ENCODE measurements around the gene BAHCC1.

BAHCC1 gene

DNA sequence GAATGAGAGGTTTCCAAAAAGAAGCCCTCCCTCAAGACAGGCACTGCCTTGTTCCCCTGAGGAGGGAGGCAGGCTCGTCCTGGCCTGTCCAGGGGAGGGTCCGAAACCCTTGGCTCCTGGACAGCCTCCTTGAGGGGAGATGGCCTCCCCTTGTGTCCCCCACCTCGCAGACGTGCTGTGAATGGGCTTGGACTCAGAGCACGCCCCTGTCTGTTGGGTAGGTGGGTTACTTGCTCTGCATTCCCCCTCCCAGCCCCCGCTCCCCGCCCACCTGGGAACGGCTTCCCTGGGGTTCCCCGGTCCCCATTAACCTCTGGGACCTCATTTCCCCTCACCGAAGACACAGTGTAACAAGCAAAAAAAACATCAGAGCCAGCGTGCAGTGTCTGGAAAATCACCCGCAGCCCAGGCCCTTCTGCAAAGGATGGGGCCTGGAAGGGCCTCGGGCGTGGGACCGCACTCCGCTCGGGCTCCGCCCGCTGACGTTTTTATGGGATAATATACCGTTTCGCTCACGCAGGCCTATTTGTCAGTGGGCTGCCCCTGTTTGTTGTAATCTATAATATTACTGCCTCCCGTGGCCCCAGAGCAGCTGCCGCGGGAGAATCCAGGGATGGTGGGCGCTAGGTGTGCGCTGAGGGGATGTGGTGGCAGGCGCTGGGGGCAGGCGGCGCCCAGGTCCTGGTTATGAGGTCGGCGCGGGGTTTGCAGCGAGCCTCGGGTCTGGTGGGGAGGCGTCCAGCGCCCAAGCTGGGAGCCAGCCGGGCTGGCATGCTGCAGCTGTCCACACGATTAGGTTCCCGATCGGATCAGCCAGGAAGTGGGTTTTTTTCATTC, 11.1 kb downstream of the BAHCC1 start:
- no peak overlapping the region for H3K27ac ChIP-seq (ENCODE audit: low read length)
- no peak for DNase-seq
- H3K4me3 ChIP-seq (ENCODE audit: low read length) = no peak overlapping the region
- H2AFZ ChIP-seq (ENCODE audit: low read length) = no peak overlapping the region
- no peaks in the 10 kb centered on the region for H3K9me3 ChIP-seq (replicated peaks; ENCODE audit: insufficient read depth, low read length)
- no peak for TF ChIP-seq EZH2 (optimal IDR thresholded peaks at IDR 0.05; ENCODE audit: low read depth, low read length)
- TF ChIP-seq EZH2phosphoT487 (IDR thresholded peaks at IDR 0.05; ENCODE audit: low read length) = no peak; the same call in 1 of the 2 replicates
- no peak for TF ChIP-seq CTCF (IDR thresholded peaks at IDR 0.05; ENCODE audit: low read length)
- no peaks in the 10 kb centered on the region for H3K9me2 ChIP-seq (replicated peaks; ENCODE audit: insufficient read depth, low read length)
- no peaks in the 10 kb centered on the region for H4K20me1 ChIP-seq (ENCODE audit: insufficient read depth, low read length)
- no peaks in the 10 kb centered on the region for H3K79me2 ChIP-seq (ENCODE audit: low read length)
- no peak overlapping the region for H3K9ac ChIP-seq (ENCODE audit: low read length)
- H3K4me2 ChIP-seq (ENCODE audit: low read depth, low read length) = no peak overlapping the region
- H3K4me1 ChIP-seq (ENCODE audit: low read length) = no peaks in the 10 kb centered on the region
- H3K36me3 ChIP-seq (replicated peaks; ENCODE audit: insufficient read depth, low read length) = no peaks in the 10 kb centered on the region
- no peaks in the 10 kb centered on the region for H3F3A ChIP-seq (ENCODE audit: insufficient read depth, low read length)
- H3K27me3 ChIP-seq (replicated peaks; ENCODE audit: insufficient read depth, low read length) = peaks cover 97% of the 10 kb centered on the region

GRCh38 chr17:81408049-81408448, 12.8 kb downstream of the BAHCC1 start:
- Histone ChIP-seq H3K9me2 (replicated peaks; ENCODE audit: insufficient read depth, low read length) (no peaks in the 10 kb centered on the region), H3K36me3 (replicated peaks; ENCODE audit: insufficient read depth, low read length) (no peaks in the 10 kb centered on the region), H4K20me1 (ENCODE audit: insufficient read depth, low read length) (no peaks in the 10 kb centered on the region), H3K9ac (ENCODE audit: low read length) (no peak overlapping the region), H3K4me1 (ENCODE audit: low read length) (no peaks in the 10 kb centered on the region), H3K27ac (ENCODE audit: low read length) (no peak overlapping the region), H3K9me3 (replicated peaks; ENCODE audit: insufficient read depth, low read length) (no peaks in the 10 kb centered on the region), H3F3A (ENCODE audit: insufficient read depth, low read length) (no peaks in the 10 kb centered on the region), H3K27me3 (replicated peaks; ENCODE audit: insufficient read depth, low read length) (peaks cover 97% of the 10 kb centered on the region), H3K4me3 (ENCODE audit: low read length) (no peak overlapping the region), H3K4me2 (ENCODE audit: low read depth, low read length) (no peak overlapping the region), H3K79me2 (ENCODE audit: low read length) (no peaks in the 10 kb centered on the region), H2AFZ (ENCODE audit: low read length) (no peak overlapping the region)
- DNase-seq = no peak
- no peak for TF ChIP-seq EZH2phosphoT487 (IDR thresholded peaks at IDR 0.05; ENCODE audit: low read length)
- no peak for TF ChIP-seq EZH2 (optimal IDR thresholded peaks at IDR 0.05; ENCODE audit: low read depth, low read length)
- no peak for TF ChIP-seq CTCF (IDR thresholded peaks at IDR 0.05; ENCODE audit: low read length)

DNA sequence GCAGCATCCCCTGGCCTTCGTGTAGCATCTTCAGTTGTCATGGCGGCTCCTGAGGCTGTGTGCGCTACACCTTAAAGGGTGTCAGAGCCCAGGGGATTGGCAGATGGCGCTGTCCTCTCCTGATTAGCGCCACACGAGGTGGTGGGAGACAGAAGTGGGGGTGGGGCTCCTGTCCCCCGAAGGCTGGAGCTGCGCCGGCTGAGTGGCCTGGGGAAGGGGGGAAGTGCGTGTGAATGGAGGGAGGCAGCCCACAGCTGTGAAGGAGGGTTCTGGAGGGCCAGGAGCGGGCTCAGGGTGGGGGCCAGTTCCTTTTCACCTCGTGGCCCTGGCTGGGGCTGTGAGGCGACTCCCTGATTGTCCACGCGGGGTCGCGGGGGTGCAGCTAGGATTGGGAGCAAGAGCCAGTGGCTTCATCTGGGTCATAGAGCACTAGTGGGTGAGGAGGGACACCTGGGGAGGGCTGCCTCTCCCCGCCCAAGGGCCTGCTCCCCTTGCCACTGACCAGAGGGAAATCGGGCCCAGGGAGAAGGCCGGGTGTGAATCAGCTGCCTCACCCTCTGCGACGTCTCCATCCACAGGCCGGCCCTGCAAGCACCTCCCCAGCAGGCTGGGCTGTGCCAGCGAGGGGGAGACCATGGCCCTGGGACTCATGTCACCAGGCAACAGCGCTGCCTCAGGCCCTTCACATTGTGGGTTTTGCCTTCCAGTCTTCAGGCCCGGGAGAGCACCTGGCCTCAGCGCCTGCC, 14.1 kb downstream of the BAHCC1 start:
- H3K4me2 ChIP-seq (ENCODE audit: low read depth, low read length) = no peak overlapping the region
- H3K9me2 ChIP-seq (replicated peaks; ENCODE audit: insufficient read depth, low read length) = no peaks in the 10 kb centered on the region
- H3K27me3 ChIP-seq (replicated peaks; ENCODE audit: insufficient read depth, low read length) = peaks cover 97% of the 10 kb centered on the region
- H3K4me1 ChIP-seq (ENCODE audit: low read length) = no peaks in the 10 kb centered on the region
- H3K79me2 ChIP-seq (ENCODE audit: low read length) = no peaks in the 10 kb centered on the region
- H3K9ac ChIP-seq (ENCODE audit: low read length) = no peak overlapping the region
- H3K27ac ChIP-seq (ENCODE audit: low read length) = no peak overlapping the region
- H2AFZ ChIP-seq (ENCODE audit: low read length) = no peak overlapping the region
- H3K36me3 ChIP-seq (replicated peaks; ENCODE audit: insufficient read depth, low read length) = no peaks in the 10 kb centered on the region
- no peak for DNase-seq
- no peak overlapping the region for H3K4me3 ChIP-seq (ENCODE audit: low read length)
- TF ChIP-seq EZH2 (optimal IDR thresholded peaks at IDR 0.05; ENCODE audit: low read depth, low read length) (no peak), CTCF (IDR thresholded peaks at IDR 0.05; ENCODE audit: low read length) (peak; percentile 7; the same call in 1 of the 2 replicates), EZH2phosphoT487 (IDR thresholded peaks at IDR 0.05; ENCODE audit: low read length) (no peak)
- no peaks in the 10 kb centered on the region for H4K20me1 ChIP-seq (ENCODE audit: insufficient read depth, low read length)
- H3F3A ChIP-seq (ENCODE audit: insufficient read depth, low read length) = no peaks in the 10 kb centered on the region
- H3K9me3 ChIP-seq (replicated peaks; ENCODE audit: insufficient read depth, low read length) = no peaks in the 10 kb centered on the region
